CD4-positive, alpha-beta T cell treated with Interleukin-6 for 4 hours (primary cell): ENCODE measurements around the gene LBX2.

Experiments
- DNase-seq: peaks from one replicate; pipeline ENCODE4 v3.0.0-alpha.2; 2020; ENCODE audit warnings: mixed read lengths

The LBX2 gene

DNA sequence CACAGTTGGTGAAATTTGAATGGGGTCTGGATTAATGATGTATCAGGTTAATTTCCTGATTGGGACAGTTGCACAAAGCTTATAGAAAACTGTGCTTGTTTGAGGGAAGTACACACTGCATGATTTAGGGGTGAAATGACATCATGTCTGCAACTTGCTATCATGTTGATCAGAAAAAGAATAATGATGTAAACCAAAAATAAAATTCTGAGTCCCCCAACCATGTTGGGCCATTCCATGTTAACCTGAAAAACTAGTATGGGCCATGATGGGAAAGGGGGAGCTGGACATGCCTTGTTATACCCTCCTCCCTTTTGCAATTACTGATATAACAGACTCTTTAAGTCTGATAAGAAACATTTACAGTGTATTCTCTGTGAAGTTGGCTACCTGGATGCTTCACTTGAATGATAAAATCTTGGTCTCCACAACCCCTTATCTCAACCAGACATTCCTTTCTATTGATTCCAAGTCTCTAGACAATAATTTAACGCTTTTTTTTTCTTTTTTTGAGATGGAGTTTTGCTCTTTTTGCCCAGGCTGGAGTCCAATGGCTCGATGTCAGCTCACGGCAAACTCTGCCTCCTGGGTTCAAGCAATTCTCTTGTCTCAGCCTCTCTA is 48.7 kb downstream of the LBX2 start:
- no peak for DNase-seq

DNA sequence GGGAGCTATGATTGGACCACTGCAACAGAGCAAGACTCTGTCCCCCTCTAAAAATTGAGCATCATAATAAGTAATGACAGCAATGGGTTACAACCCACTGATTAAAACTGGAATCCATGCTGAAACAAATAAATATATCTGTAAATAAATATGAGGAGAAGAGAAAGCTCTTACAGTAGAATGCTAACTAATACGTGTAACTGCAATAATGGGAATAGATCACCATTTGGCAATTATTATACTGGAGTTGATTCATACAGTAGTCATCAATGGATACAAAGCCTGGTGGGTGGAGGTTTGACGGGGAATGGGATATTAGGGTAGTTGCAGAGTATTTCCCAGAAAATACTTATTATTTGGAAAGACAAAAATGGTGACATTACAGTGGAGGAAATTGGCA is 50.6 kb downstream of the LBX2 start:
- no peak for DNase-seq
